ENCODE measurements around the gene FERMT1.

The FERMT1 gene

GRCh38 chr20:6130045-6130444, 7.2 kb upstream of the FERMT1 start:
- DNase-seq (ENCODE audit: low read depth), result no peak
- H3K4me3 ChIP-seq (ENCODE audit: low read depth, low read length), result no peak overlapping the region
- TF ChIP-seq CTCF (IDR thresholded peaks at IDR 0.05; ENCODE audit: insufficient read depth, low read depth, low read length, missing control alignments), result no peak

- TF ChIP-seq CTCF (IDR thresholded peaks at IDR 0.05; ENCODE audit: insufficient read depth, low read depth, low read length, missing control alignments), result no peak
- DNase-seq (ENCODE audit: low read depth), result no peak
- H3K4me3 ChIP-seq (ENCODE audit: low read depth, low read length), result no peak overlapping the region
Measured at GRCh38 chr20:6127825-6128224, 5.0 kb upstream of the FERMT1 start.

GRCh38 chr20:6126846-6127245, 4.0 kb upstream of the FERMT1 start:
- H3K4me3 ChIP-seq (ENCODE audit: low read depth, low read length), result no peak overlapping the region
- DNase-seq (ENCODE audit: low read depth), result no peak
- TF ChIP-seq CTCF (IDR thresholded peaks at IDR 0.05; ENCODE audit: insufficient read depth, low read depth, low read length, missing control alignments), result no peak

- DNase-seq (ENCODE audit: low read depth), result no peak
- no peak for TF ChIP-seq CTCF (IDR thresholded peaks at IDR 0.05; ENCODE audit: insufficient read depth, low read depth, low read length, missing control alignments)
- H3K4me3 ChIP-seq (ENCODE audit: low read depth, low read length), result no peak overlapping the region
Measured at GRCh38 chr20:6123649-6124014, 802 bp upstream of the FERMT1 start.

GRCh38 chr20:6122111-6122872, 538 bp downstream of the FERMT1 start:
- peak overlapping the region; percentile 40 for H3K4me3 ChIP-seq (ENCODE audit: low read depth, low read length)
- no peak for DNase-seq (ENCODE audit: low read depth)
- TF ChIP-seq CTCF (IDR thresholded peaks at IDR 0.05; ENCODE audit: insufficient read depth, low read depth, low read length, missing control alignments), result no peak

GRCh38 chr20:6121504-6121903, 1.3 kb downstream of the FERMT1 start:
- TF ChIP-seq CTCF (IDR thresholded peaks at IDR 0.05; ENCODE audit: insufficient read depth, low read depth, low read length, missing control alignments), result no peak
- no peak overlapping the region for H3K4me3 ChIP-seq (ENCODE audit: low read depth, low read length)
- DNase-seq (ENCODE audit: low read depth), result no peak

- H3K4me3 ChIP-seq (ENCODE audit: low read depth, low read length), result no peak overlapping the region
- TF ChIP-seq CTCF (IDR thresholded peaks at IDR 0.05; ENCODE audit: insufficient read depth, low read depth, low read length, missing control alignments), result no peak
- DNase-seq (ENCODE audit: low read depth), result no peak
Measured at GRCh38 chr20:6120491-6120988, 2.3 kb downstream of the FERMT1 start.

Measured in GM12865 (cell line).